ENCODE data around the gene CPSF4. TPM values are rescaled to one million over a fixed set of nuclear protein-coding genes. Genes with fewer than 3 reads are reported as not detected.
"Not testable (repeated sequence)": the region's sequence is repeated elsewhere in the genome, so short reads cannot be mapped to it uniquely, and the experiment has no call there.

CPSF4 gene
- total and polyA plus RNA-seq, 4 donors = 19.6 to 60.9 (median 44.8) TPM

DNA sequence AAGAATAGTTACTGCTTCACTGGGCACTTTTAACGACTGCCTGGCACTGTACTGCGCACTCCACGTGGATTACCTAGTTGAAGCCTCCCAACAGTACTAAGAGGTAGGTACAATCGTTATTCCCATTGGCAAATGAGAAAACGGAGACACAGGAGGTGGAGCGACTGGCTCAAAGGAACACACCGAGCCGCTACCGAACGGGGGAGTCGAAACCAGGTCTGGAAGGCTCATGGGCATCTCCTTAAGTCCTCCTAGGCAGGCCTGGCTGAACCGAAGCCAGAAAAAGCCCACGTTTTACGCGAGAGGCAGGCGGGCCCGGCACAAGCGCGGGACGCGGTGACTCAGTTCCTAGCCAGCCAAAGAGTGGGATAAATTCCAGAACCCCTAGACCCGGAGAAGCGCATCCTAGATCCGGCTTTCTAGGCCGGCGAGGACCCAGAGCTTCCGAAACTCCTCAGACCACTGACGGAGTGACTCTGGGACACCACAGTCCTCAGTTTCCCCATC is 30.8 kb upstream of the CPSF4 start:
- H3K36me3 ChIP-seq (ENCODE audit: control insufficient read depth, insufficient read depth, low read length) = peaks cover 41% of the 10 kb centered on the region
- H3K9me3 ChIP-seq (ENCODE audit: control insufficient read depth, insufficient read depth, low read length) = no peaks in the 10 kb centered on the region
- peak in 1 of 6 donors; percentile 19 for DNase-seq (ENCODE audit: low read depth in 4 of 6, low spot score in 6 of 6)
- H3K4me3 ChIP-seq (ENCODE audit: low read depth, low read length) = peak overlapping the region; percentile 92
- H3K4me1 ChIP-seq (ENCODE audit: control insufficient read depth, insufficient read depth, low read length) = peaks cover 13% of the 10 kb centered on the region
- WGBS (ENCODE audit: insufficient coverage) = 0% methylated on average over 28 of the region's 28 CpGs
- no peaks in the 10 kb centered on the region for H3K27me3 ChIP-seq (ENCODE audit: control insufficient read depth, insufficient read depth, low read length)
- H3K27ac ChIP-seq (ENCODE audit: low read depth, low read length) = peak overlapping the region; percentile 98

DNA sequence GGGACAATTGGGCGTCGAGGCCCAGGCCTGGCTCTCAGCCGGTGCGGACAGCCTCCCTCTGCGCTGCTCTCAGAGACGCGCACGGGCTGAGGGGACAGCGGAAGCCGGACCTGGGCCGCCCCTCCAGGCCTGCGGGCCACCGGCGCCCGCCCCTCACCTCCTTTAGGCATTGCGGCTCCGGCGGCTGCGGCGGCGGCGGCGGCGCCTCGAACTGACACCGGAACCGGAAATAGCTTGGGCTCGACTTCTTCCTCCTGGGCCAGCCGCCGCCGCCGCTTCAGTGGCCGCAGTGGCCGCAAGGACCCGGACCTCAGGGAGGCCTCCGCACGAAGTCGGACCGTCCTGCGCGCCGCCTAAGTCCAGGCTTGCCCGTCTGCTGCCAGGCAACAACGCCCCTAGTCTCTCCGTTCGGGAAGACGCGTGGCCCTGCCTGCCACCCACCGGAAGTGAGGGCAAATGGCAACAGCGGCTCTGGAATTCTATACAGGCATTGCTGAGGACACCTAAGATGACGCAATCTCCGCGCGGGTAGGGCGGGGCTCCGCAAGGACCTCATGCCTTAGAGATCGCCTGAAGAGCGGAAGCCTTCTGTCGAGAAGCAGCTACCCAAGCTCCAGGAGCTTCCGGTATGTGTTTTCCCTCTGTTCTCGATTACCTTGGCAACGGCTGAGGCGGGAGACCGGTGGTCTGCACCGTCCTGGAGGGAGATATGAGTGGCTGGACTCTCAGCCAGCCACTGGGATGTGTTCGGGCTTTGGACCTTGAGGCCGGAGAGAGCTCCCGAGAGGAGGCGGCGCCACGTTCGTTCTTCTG is 30.2 kb upstream of the CPSF4 start, which contains the start of the genes BUD31 and PDAP1:
Gene BUD31, plus strand, starts transcription at position 591 of the 813 bp plus-strand sequence. CDS start 2,124 bp downstream, outside the sequence.
Gene PDAP1, minus strand, starts transcription at position 219 of the 813 bp plus-strand sequence. Its CDS starts 49 bp downstream, at position 170.
- Histone ChIP-seq H3K4me1 (ENCODE audit: control insufficient read depth, insufficient read depth, low read length) (peaks cover 13% of the 10 kb centered on the region), H3K27ac (ENCODE audit: low read depth, low read length) (peak within 1 kb of the TSS; percentile 98), H3K36me3 (ENCODE audit: control insufficient read depth, insufficient read depth, low read length) (peaks cover 40% of the 10 kb centered on the region), H3K27me3 (ENCODE audit: control insufficient read depth, insufficient read depth, low read length) (no peaks in the 10 kb centered on the region), H3K9me3 (ENCODE audit: control insufficient read depth, insufficient read depth, low read length) (no peaks in the 10 kb centered on the region), H3K4me3 (ENCODE audit: low read depth, low read length) (peak within 1 kb of the TSS; percentile 92)
- under 1% methylated on average over 72 of the region's 72 CpGs for WGBS (ENCODE audit: insufficient coverage)
- DNase-seq (ENCODE audit: low read depth in 4 of 6, low spot score in 6 of 6) = peak; percentile 85 to 99 (median 94)

DNA sequence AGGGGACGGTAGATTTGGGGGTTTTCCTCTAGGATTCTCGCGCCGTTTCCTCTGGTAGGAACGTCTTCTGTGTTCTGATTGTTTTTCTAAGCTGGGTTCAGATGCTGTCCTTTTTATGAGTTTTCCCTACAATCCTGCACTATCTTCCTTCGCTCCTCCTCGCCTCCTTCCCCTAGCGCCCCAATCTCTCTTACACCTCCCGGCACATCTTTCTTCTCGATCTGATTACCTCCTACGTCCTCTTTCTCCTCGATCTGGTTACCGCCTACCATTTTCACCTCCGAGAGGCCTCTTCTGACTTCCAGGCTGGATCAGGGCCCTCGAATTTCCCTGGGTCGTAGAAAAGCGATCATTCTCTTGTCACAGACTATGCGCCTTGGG is 29.6 kb upstream of the CPSF4 start:
- 0% methylated on average over 18 of the region's 18 CpGs for WGBS (ENCODE audit: insufficient coverage)
- DNase-seq (ENCODE audit: low read depth in 4 of 6, low spot score in 6 of 6) = peak in 1 of 6 donors; percentile 23
- no peaks in the 10 kb centered on the region for H3K9me3 ChIP-seq (ENCODE audit: control insufficient read depth, insufficient read depth, low read length)
- peak overlapping the region; percentile 92 for H3K4me3 ChIP-seq (ENCODE audit: low read depth, low read length)
- H3K27ac ChIP-seq (ENCODE audit: low read depth, low read length) = peak overlapping the region; percentile 98
- H3K4me1 ChIP-seq (ENCODE audit: control insufficient read depth, insufficient read depth, low read length) = peaks cover 13% of the 10 kb centered on the region
- no peaks in the 10 kb centered on the region for H3K27me3 ChIP-seq (ENCODE audit: control insufficient read depth, insufficient read depth, low read length)
- H3K36me3 ChIP-seq (ENCODE audit: control insufficient read depth, insufficient read depth, low read length) = peaks cover 38% of the 10 kb centered on the region

DNA sequence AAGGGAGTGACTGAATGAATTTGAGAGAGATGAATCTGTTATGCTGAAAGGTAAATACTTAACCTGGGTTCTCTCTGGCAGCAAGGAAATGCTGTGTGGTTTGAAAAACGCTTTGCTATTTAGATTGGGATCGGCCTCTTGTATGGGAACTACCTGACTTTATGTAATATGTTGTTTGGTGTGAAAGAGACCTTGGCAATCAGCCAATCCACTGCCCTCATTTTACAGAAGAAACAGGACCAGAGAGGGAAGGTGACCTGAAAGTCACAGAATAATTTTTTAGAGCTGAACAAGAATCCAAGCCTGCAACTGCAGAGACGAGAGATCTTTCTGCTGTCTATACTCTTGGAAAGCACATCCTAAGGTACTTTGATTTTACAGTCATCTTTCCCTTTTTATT is 28.9 kb upstream of the CPSF4 start:
- WGBS (ENCODE audit: insufficient coverage) = no CpG with 5 or more reads among the region's 3 CpGs
- peaks cover 38% of the 10 kb centered on the region for H3K36me3 ChIP-seq (ENCODE audit: control insufficient read depth, insufficient read depth, low read length)
- H3K4me1 ChIP-seq (ENCODE audit: control insufficient read depth, insufficient read depth, low read length) = peaks cover 13% of the 10 kb centered on the region
- H3K4me3 ChIP-seq (ENCODE audit: low read depth, low read length) = peak overlapping the region; percentile 19
- DNase-seq (ENCODE audit: low read depth in 4 of 6, low spot score in 6 of 6) = no peak
- no peaks in the 10 kb centered on the region for H3K9me3 ChIP-seq (ENCODE audit: control insufficient read depth, insufficient read depth, low read length)
- no peak overlapping the region for H3K27ac ChIP-seq (ENCODE audit: low read depth, low read length)
- H3K27me3 ChIP-seq (ENCODE audit: control insufficient read depth, insufficient read depth, low read length) = no peaks in the 10 kb centered on the region

DNA sequence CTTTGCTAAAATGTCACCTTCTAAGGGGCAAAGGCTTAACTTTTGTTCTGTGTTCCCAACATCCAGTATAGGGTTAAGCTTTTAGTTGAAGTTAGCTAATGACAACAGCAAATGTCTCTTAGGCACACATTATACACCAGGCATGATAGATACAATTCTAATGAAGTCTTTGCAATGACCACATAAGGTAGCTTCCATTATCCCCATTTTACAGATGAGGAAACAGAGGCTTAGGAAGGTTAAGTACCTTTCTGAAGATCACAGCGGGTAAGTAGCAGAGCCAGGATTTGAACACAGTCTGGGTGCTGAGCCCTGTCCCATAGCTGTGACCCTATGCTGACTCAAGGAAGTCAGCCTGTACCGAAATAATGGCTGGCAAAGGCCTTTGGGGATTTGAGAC is 28.1 kb upstream of the CPSF4 start:
- Histone ChIP-seq H3K36me3 (ENCODE audit: control insufficient read depth, insufficient read depth, low read length) (peaks cover 37% of the 10 kb centered on the region), H3K9me3 (ENCODE audit: control insufficient read depth, insufficient read depth, low read length) (no peaks in the 10 kb centered on the region), H3K27me3 (ENCODE audit: control insufficient read depth, insufficient read depth, low read length) (no peaks in the 10 kb centered on the region), H3K4me3 (ENCODE audit: low read depth, low read length) (no peak overlapping the region), H3K27ac (ENCODE audit: low read depth, low read length) (no peak overlapping the region), H3K4me1 (ENCODE audit: control insufficient read depth, insufficient read depth, low read length) (peaks cover 16% of the 10 kb centered on the region)
- 92% methylated on average over 2 of the region's 2 CpGs for WGBS (ENCODE audit: insufficient coverage)
- no peak for DNase-seq (ENCODE audit: low read depth in 4 of 6, low spot score in 6 of 6)

DNA sequence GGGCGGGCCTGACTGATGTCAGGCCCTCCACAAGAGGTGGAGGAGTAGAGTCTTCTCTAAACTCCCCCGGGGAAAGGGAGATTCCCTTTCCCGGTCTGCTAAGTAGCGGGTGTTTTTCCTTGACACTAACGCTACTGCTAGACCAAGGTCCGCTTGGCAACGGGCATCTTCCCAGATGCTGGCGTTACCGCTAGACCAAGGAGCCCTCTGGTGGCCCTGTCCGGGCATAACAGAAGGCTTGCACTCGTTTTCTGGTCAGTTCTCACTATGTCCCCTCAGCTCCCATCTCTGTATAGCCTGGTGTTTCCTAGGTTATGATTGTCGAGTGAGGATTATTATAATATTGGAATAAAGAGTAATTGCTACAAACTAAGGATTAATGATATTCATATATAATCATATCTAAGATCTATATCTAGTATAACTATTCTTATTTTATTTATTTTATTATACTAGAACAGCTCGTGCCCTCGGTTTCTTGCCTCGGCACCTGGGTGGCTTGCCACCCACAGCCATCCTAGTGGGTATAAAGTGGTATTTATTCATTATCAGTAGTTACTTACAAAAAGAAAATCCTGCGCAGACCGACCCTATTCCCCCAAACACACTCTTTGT is 23.1 kb upstream of the CPSF4 start:
- H3K4me1 ChIP-seq (ENCODE audit: control insufficient read depth, insufficient read depth, low read length); H3K27ac ChIP-seq (ENCODE audit: low read depth, low read length); H3K9me3 ChIP-seq (ENCODE audit: control insufficient read depth, insufficient read depth, low read length); H3K4me3 ChIP-seq (ENCODE audit: low read depth, low read length); H3K27me3 ChIP-seq (ENCODE audit: control insufficient read depth, insufficient read depth, low read length): not testable (repeated sequence)
- DNase-seq (ENCODE audit: low read depth in 4 of 6, low spot score in 6 of 6) = peak in 2 of 6 donors; percentile 49 to 64
- H3K36me3 ChIP-seq (ENCODE audit: control insufficient read depth, insufficient read depth, low read length) = peaks cover 81% of the 10 kb centered on the region
- 22% methylated on average over 7 of the region's 17 CpGs for WGBS (ENCODE audit: insufficient coverage)

DNA sequence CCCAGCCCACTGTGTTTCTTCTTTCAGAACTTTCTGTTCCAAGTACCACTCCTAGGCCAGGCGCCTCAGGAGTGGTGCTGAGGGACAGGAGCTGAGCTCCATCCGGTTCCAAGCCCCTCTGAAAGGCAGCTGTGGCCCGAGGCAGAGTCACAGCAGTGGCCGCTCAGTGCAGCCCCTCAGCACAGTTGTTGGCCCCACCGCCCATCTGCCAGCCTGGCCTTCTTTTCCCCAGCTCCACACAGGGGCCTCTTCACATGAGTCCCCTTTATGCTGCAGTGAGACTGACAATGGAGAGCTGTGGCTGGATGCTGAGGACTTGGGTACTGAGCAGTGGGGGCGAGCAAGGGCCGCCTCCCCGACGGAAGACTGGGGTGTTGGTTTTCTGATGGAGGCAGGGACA is 20.5 kb upstream of the CPSF4 start:
- no peak overlapping the region for H3K27ac ChIP-seq (ENCODE audit: low read depth, low read length)
- H3K4me1 ChIP-seq (ENCODE audit: control insufficient read depth, insufficient read depth, low read length) = peaks cover 3% of the 10 kb centered on the region
- 93% methylated on average over 6 of the region's 9 CpGs for WGBS (ENCODE audit: insufficient coverage)
- no peak overlapping the region for H3K4me3 ChIP-seq (ENCODE audit: low read depth, low read length)
- H3K9me3 ChIP-seq (ENCODE audit: control insufficient read depth, insufficient read depth, low read length) = no peaks in the 10 kb centered on the region
- H3K27me3 ChIP-seq (ENCODE audit: control insufficient read depth, insufficient read depth, low read length) = no peaks in the 10 kb centered on the region
- peaks cover 88% of the 10 kb centered on the region for H3K36me3 ChIP-seq (ENCODE audit: control insufficient read depth, insufficient read depth, low read length)
- DNase-seq (ENCODE audit: low read depth in 4 of 6, low spot score in 6 of 6) = no peak

DNA sequence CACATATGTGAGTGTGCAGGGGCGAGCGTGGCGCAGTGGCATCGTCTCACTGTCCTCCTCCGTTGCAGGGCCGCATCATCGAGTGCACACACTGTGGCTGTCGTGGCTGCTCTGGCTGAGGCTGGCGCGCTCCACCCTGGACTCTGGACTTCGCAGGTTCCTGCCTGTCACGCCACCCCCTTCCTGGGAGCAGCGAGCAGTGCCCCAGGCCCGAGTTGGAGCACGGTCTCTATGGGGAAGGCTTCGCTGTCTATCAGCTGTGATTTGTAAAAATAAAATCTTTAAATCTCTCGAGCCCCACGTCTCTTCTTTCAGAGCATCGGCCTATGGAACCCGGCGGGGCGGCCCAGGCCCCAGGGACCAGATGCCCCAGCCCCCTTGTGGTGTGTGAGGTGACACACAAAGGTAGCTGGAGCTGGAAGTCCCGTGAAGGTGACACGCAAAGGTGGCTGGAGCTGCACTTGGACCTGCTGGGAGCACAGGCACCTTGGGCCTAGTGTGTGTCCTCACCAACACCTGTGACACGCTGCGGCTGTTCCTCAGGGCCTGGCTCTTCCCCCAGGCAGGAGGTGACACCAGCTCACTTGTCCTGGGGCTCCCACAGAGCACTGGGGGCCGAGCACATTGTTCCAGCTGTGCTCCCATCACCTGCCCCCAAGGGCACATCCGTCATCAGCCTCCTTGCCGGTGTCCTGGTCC is 19.3 kb upstream of the CPSF4 start:
- DNase-seq (ENCODE audit: low read depth in 4 of 6, low spot score in 6 of 6) = no peak
- no peak overlapping the region for H3K27ac ChIP-seq (ENCODE audit: low read depth, low read length)
- no peaks in the 10 kb centered on the region for H3K9me3 ChIP-seq (ENCODE audit: control insufficient read depth, insufficient read depth, low read length)
- no peak overlapping the region for H3K4me3 ChIP-seq (ENCODE audit: low read depth, low read length)
- 91% methylated on average over 25 of the region's 29 CpGs for WGBS (ENCODE audit: insufficient coverage)
- peaks cover 3% of the 10 kb centered on the region for H3K4me1 ChIP-seq (ENCODE audit: control insufficient read depth, insufficient read depth, low read length)
- no peaks in the 10 kb centered on the region for H3K27me3 ChIP-seq (ENCODE audit: control insufficient read depth, insufficient read depth, low read length)
- H3K36me3 ChIP-seq (ENCODE audit: control insufficient read depth, insufficient read depth, low read length) = peaks cover 91% of the 10 kb centered on the region

DNA sequence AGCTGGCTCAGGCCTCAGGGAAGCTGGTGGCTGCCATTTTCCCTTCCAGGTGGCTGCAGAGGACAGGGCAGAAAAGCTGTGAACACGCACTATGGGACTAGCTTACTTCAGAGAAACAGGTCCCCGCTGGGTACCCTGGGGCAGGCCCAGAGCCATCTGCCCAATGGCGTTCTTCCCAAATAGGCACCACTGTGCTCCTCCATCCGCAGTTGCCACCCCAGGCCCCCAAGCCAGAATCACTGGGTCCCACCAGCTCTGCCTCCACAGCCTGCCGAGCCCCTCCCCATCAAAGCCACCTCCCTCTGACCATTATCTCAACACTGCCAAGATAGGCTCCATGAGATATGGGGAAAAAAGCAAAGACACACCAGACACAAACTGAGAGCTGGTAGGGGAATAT is 18.5 kb upstream of the CPSF4 start:
- Histone ChIP-seq H3K27me3 (ENCODE audit: control insufficient read depth, insufficient read depth, low read length) (no peaks in the 10 kb centered on the region), H3K36me3 (ENCODE audit: control insufficient read depth, insufficient read depth, low read length) (peaks cover 92% of the 10 kb centered on the region), H3K4me1 (ENCODE audit: control insufficient read depth, insufficient read depth, low read length) (peaks cover under 1% of the 10 kb centered on the region), H3K27ac (ENCODE audit: low read depth, low read length) (no peak overlapping the region), H3K4me3 (ENCODE audit: low read depth, low read length) (no peak overlapping the region), H3K9me3 (ENCODE audit: control insufficient read depth, insufficient read depth, low read length) (no peaks in the 10 kb centered on the region)
- no peak for DNase-seq (ENCODE audit: low read depth in 4 of 6, low spot score in 6 of 6)
- 98% methylated on average over 5 of the region's 5 CpGs for WGBS (ENCODE audit: insufficient coverage)

Measured in spinal cord (tissue), 10 donors.